GM15510 (cell line): ENCODE measurements around the gene EIF4EBP2.

ENCODE experiments used
- POLR2A ChIP-seq: IDR thresholded peaks from 3 replicates; pipeline ENCODE4 v1.6.1; 2011; ENCODE audit warnings: borderline replicate concordance; ENCODE audit not compliant: insufficient read length; ENCODE audit errors: extremely low read depth

The EIF4EBP2 gene

GRCh38 chr10:70405037-70405824 lies 1.3 kb downstream of the EIF4EBP2 start:
- TF ChIP-seq POLR2A = no peak

GRCh38 chr10:70409772-70410171 lies 5.8 kb downstream of the EIF4EBP2 start:
- TF ChIP-seq POLR2A = no peak

GRCh38 chr10:70410608-70411007 lies 6.7 kb downstream of the EIF4EBP2 start:
- TF ChIP-seq POLR2A = no peak

GRCh38 chr10:70412356-70412755 lies 8.4 kb downstream of the EIF4EBP2 start:
- no peak for TF ChIP-seq POLR2A

- no peak for TF ChIP-seq POLR2A
Observed at GRCh38 chr10:70417568-70417967, 13.6 kb downstream of the EIF4EBP2 start.

- no peak for TF ChIP-seq POLR2A
Observed at GRCh38 chr10:70418229-70418628, 14.3 kb downstream of the EIF4EBP2 start.

GRCh38 chr10:70418713-70419112 lies 14.8 kb downstream of the EIF4EBP2 start:
- TF ChIP-seq POLR2A = no peak

GRCh38 chr10:70424320-70424719 lies 20.4 kb downstream of the EIF4EBP2 start:
- TF ChIP-seq POLR2A = no peak

- TF ChIP-seq POLR2A = no peak
Observed at GRCh38 chr10:70425096-70425495, 21.2 kb downstream of the EIF4EBP2 start.

- no peak for TF ChIP-seq POLR2A
Observed at GRCh38 chr10:70426823-70427222, 22.9 kb downstream of the EIF4EBP2 start.

- TF ChIP-seq POLR2A = no peak
Observed at GRCh38 chr10:70430493-70431445, 26.8 kb downstream of the EIF4EBP2 start.

- no peak for TF ChIP-seq POLR2A
Observed at GRCh38 chr10:70432101-70432500, 28.2 kb downstream of the EIF4EBP2 start.

- TF ChIP-seq POLR2A = no peak
Observed at GRCh38 chr10:70432561-70433263, 28.8 kb downstream of the EIF4EBP2 start.

GRCh38 chr10:70433581-70434280 lies 29.8 kb downstream of the EIF4EBP2 start:
- no peak for TF ChIP-seq POLR2A
